ENCODE data around the gene SEL1L3. TPM values are rescaled to one million over a fixed set of nuclear protein-coding genes. Genes with fewer than 3 reads are reported as not detected.

SEL1L3 gene
- total and polyA plus RNA-seq, 12 donors, result 1.4 to 9.8 (median 3.5) TPM

DNA sequence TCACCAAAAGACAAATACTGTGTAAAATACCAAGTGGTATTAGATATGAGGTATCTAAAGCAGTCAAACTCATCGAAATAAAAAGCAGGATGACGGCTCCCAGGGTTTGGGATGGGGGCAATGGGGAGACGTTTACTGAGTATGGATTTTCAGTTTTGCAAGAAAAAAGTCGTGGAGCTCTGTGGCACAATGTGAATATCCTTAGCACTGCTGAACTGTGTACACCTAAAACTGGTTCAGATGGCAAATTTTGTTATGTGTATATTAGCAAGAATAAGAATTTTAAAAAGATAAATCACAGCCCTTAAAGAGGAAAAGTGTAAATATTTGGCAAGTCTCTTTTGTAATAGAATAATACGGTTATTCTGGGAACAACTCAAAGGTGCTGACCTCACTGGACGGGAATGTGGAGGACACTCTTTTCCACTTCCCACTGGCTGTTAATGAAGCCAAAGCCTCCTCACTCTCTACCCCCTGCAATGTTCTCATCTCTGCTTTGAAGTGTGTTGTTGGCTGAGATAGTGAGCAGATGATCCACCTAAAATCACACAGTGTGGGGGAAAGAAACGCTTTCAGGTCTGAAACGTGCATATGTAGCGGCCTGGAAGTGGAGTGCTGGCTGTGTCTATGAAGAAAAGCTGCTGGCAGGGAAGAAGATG is 49.2 kb downstream of the SEL1L3 start:
- TF ChIP-seq, protein P1, sequence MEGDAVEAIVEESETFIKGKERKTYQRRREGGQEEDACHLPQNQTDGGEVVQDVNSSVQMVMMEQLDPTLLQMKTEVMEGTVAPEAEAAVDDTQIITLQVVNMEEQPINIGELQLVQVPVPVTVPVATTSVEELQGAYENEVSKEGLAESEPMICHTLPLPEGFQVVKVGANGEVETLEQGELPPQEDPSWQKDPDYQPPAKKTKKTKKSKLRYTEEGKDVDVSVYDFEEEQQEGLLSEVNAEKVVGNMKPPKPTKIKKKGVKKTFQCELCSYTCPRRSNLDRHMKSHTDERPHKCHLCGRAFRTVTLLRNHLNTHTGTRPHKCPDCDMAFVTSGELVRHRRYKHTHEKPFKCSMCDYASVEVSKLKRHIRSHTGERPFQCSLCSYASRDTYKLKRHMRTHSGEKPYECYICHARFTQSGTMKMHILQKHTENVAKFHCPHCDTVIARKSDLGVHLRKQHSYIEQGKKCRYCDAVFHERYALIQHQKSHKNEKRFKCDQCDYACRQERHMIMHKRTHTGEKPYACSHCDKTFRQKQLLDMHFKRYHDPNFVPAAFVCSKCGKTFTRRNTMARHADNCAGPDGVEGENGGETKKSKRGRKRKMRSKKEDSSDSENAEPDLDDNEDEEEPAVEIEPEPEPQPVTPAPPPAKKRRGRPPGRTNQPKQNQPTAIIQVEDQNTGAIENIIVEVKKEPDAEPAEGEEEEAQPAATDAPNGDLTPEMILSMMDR (IDR thresholded peaks at IDR 0.05), result no peak
- peak in 1 of 2 donors; percentile 18 for DNase-seq
- 53 to 56% methylated on average over 9 of the region's 9 CpGs for WGBS, 2 donors
- Histone ChIP-seq H3K4me3 (no peak overlapping the region), H3K9me3 (no peaks in the 10 kb centered on the region), H3K27ac (peak overlapping the region in 4 of 10 donors; percentile 7 to 52 (median 34)), H3K36me3 (peaks cover 0 to 26% (median 0%) of the 10 kb centered on the region in 9 donors), H3K4me1 (peaks cover 0 to 20% (median 14%) of the 10 kb centered on the region in 9 donors), H3K27me3 (no peaks in the 10 kb centered on the region)
- intact Hi-C loops (cut with DNase I), result no loop called here
- ATAC-seq, result peak; percentile 38 to 85 (median 72)

- TF ChIP-seq, protein P1 (IDR thresholded peaks at IDR 0.05), result no peak
- Histone ChIP-seq H3K27ac (no peak overlapping the region), H3K4me1 (peaks cover 0 to 20% (median 14%) of the 10 kb centered on the region in 9 donors), H3K4me3 (no peak overlapping the region), H3K36me3 (peaks cover 0 to 16% (median 0%) of the 10 kb centered on the region in 9 donors), H3K9me3 (no peaks in the 10 kb centered on the region), H3K27me3 (no peaks in the 10 kb centered on the region)
- 94 to 97% methylated on average over 9 of the region's 9 CpGs for WGBS, 2 donors
- DNase-seq (no peak), ATAC-seq (no peak)
- intact Hi-C loops (cut with DNase I), result no loop called here
These were observed 50.9 kb downstream of the SEL1L3 start for GRCh38 chr4:25811841-25812240.

- Histone ChIP-seq H3K9me3 (no peaks in the 10 kb centered on the region), H3K4me3 (no peak overlapping the region), H3K36me3 (peaks cover 0 to 16% (median 0%) of the 10 kb centered on the region in 9 donors), H3K4me1 (peaks cover 0 to 20% (median 14%) of the 10 kb centered on the region in 9 donors), H3K27me3 (no peaks in the 10 kb centered on the region), H3K27ac (no peak overlapping the region)
- DNase-seq (no peak), ATAC-seq (no peak)
- 75 to 84% methylated on average over 4 of the region's 4 CpGs for WGBS, 2 donors
- TF ChIP-seq, protein P1 (IDR thresholded peaks at IDR 0.05), result no peak
- intact Hi-C loops (cut with DNase I), result no loop called here
These were observed 51.5 kb downstream of the SEL1L3 start for GRCh38 chr4:25811374-25811690.

GRCh38 chr4:25810461-25811373 is 52.1 kb downstream of the SEL1L3 start:
- Histone ChIP-seq H3K27me3 (no peaks in the 10 kb centered on the region), H3K36me3 (peaks cover 0 to 16% (median 0%) of the 10 kb centered on the region in 9 donors), H3K4me1 (peaks cover 0 to 20% (median 14%) of the 10 kb centered on the region in 9 donors), H3K9me3 (no peaks in the 10 kb centered on the region), H3K4me3 (no peak overlapping the region), H3K27ac (no peak overlapping the region)
- TF ChIP-seq, protein P1 (IDR thresholded peaks at IDR 0.05), result no peak
- intact Hi-C loops (cut with DNase I), result no loop called here
- no peak for DNase-seq
- ATAC-seq, result no peak
- WGBS, 2 donors, result 86 to 91% methylated on average over 23 of the region's 23 CpGs
